Endothelial cell of umbilical vein (primary cell): ENCODE data around the gene TMC1. TPM values are rescaled to one million over a fixed set of nuclear protein-coding genes. Genes with fewer than 3 reads are reported as not detected.

Source experiments
- BruUV-seq: library from RNA; stranded (reverse); fragments of 400-500 nt; replicated peaks from 2 replicates; lab custom pipeline; 2021; lab: Mats Ljungman, UMichigan
- CTCF ChIA-PET: fragments of 300-600, 350-600 bp; sonication (Branson Sonifier 250); formaldehyde crosslinking; loops from one replicate; lab custom pipeline; 2021; ENCODE audit warnings: antibody characterized with exemption, inconsistent platforms; lab: Charles Lee
- POLR2A ChIA-PET: fragments of 300-600, 350-600 bp; sonication (Branson Sonifier 250); formaldehyde crosslinking; loops from one replicate; lab custom pipeline; 2021; ENCODE audit warnings: antibody characterized with exemption, inconsistent platforms; lab: Charles Lee
- DNase-seq: peaks from one replicate; pipeline ENCODE4 v3.0.0-alpha.2; 2011; ENCODE audit warnings: low read depth, low spot score
- FAIRE-seq: peaks from 2 replicates; lab custom pipeline; 2011; peaks lifted over from hg19 to GRCh38; lab: Jason Lieb, UNC
- H2AFZ ChIP-seq: 2 replicates; pipeline ENCODE4 v1.6.0; 2012; ENCODE audit warnings: low read depth, low read length, control low read depth, inconsistent platforms
- H3K27ac ChIP-seq: 2 replicates; pipeline ENCODE4 v1.5.1; 2011; ENCODE audit warnings: low read depth, mild to moderate bottlenecking, control low read depth, low read length, moderate library complexity; ENCODE audit not compliant: insufficient read depth
- H3K27me3 ChIP-seq, 2 experiments: 2 replicates each; pipeline versions ENCODE4 v1.6.0 to v1.6.1; 2011; ENCODE audit warnings: low read length in 2 of 2, mixed read lengths in 1 of 2; ENCODE audit not compliant: control insufficient read depth in 2 of 2, insufficient read depth in 2 of 2
- H3K36me3 ChIP-seq, 2 experiments: 2 replicates in 1 of 2; 3 replicates in 1 of 2; pipeline ENCODE4 v1.5.1; 2011; ENCODE audit warnings: low read length in 2 of 2, mild to moderate bottlenecking in 1 of 2, moderate library complexity in 1 of 2; ENCODE audit not compliant: control insufficient read depth in 2 of 2, insufficient read depth in 2 of 2; ENCODE audit errors: extremely low read depth in 1 of 2
- H3K4me1 ChIP-seq: 3 replicates; pipeline ENCODE4 v1.5.1; 2011; ENCODE audit warnings: mild to moderate bottlenecking, low read length; ENCODE audit not compliant: control insufficient read depth, insufficient read depth; ENCODE audit errors: extremely low read depth
- H3K4me2 ChIP-seq: 2 replicates; pipeline ENCODE4 v1.6.1; 2011; ENCODE audit warnings: low read length, control low read depth, mixed read lengths; ENCODE audit not compliant: insufficient read depth
- H3K4me3 ChIP-seq, 3 experiments: fragments of 200-600 bp in 1 of 3; sonication (generic), shearing (Covaris generic) in 1 of 3; replicated peaks in 1 of 3; 2 replicates each; pipeline ENCODE4 v1.5.1; 2011 to 2016; ENCODE audit warnings: control low read depth in 3 of 3, low read length in 3 of 3, mild to moderate bottlenecking in 2 of 3, inconsistent platforms in 1 of 3, low read depth in 1 of 3, moderate library complexity in 1 of 3; ENCODE audit not compliant: insufficient read depth in 1 of 3
- H3K79me2 ChIP-seq: 2 replicates; pipeline ENCODE4 v1.6.0; 2012; ENCODE audit warnings: low read length, inconsistent platforms; ENCODE audit not compliant: control insufficient read depth, insufficient read depth
- H3K9ac ChIP-seq: replicated peaks from 2 replicates; pipeline ENCODE3; 2011; ENCODE audit warnings: low read length, control low read depth; ENCODE audit not compliant: insufficient read depth; ENCODE audit errors: extremely low read depth
- H3K9me1 ChIP-seq: replicated peaks from 3 replicates; pipeline ENCODE4 v1.6.0; 2011; ENCODE audit warnings: mild to moderate bottlenecking, low read length; ENCODE audit not compliant: control insufficient read depth, insufficient read depth; ENCODE audit errors: extremely low read depth
- H3K9me3 ChIP-seq: replicated peaks from 2 replicates; pipeline ENCODE4 v1.5.1; 2012; ENCODE audit warnings: low read length, inconsistent platforms; ENCODE audit not compliant: control insufficient read depth, insufficient read depth
- H4K20me1 ChIP-seq: replicated peaks from 2 replicates; pipeline ENCODE3; 2011; ENCODE audit warnings: mild to moderate bottlenecking, low read length; ENCODE audit not compliant: control insufficient read depth, insufficient read depth; ENCODE audit errors: extremely low read depth
- EZH2 ChIP-seq: IDR thresholded peaks from 2 replicates; pipeline ENCODE4 v1.6.1; 2012; ENCODE audit warnings: borderline replicate concordance, low read depth, mild to moderate bottlenecking, moderate library complexity, low read length, inconsistent platforms; ENCODE audit not compliant: severe bottlenecking
- FOS ChIP-seq: IDR thresholded peaks from 2 replicates; pipeline ENCODE4 v1.6.1; 2011; ENCODE audit warnings: mild to moderate bottlenecking, low read length, moderate library complexity, borderline replicate concordance; ENCODE audit not compliant: insufficient read depth
- GATA2 ChIP-seq: IDR thresholded peaks from 2 replicates; pipeline ENCODE4 v1.7.0; 2011; ENCODE audit warnings: low read depth, mild to moderate bottlenecking, moderate library complexity, mixed read lengths, low read length; ENCODE audit not compliant: insufficient read length, insufficient read depth
- JUN ChIP-seq: IDR thresholded peaks from 2 replicates; pipeline ENCODE4 v1.6.1; 2011; ENCODE audit warnings: borderline replicate concordance, low read depth; ENCODE audit not compliant: insufficient read length, insufficient read depth
- MYC ChIP-seq: IDR thresholded peaks from one replicate; pipeline ENCODE4 v1.6.1; 2011; ENCODE audit warnings: mild to moderate bottlenecking, low read depth, low read length
- POLR2A ChIP-seq: IDR thresholded peaks from 2 replicates; pipeline ENCODE4 v1.6.1; 2012; ENCODE audit warnings: low read depth, mild to moderate bottlenecking, control low read depth, low read length
- POLR2AphosphoS5 ChIP-seq: IDR thresholded peaks from 2 replicates; pipeline ENCODE4 v1.6.1; 2012; ENCODE audit warnings: low read depth, mild to moderate bottlenecking, control low read depth, low read length, moderate library complexity; ENCODE audit not compliant: insufficient read depth
- dilution Hi-C: fragments of 300-500 bp; cut with MboI; formaldehyde crosslinking; loops from one replicate; pipeline ENCODE4 v1.15.0; 2019; ENCODE audit warnings: low sequenced_read_pairs; ENCODE audit not compliant: extremely low pct_ligation_motif_present
- intact Hi-C: fragments of 100-400 bp; cut with micrococcal nuclease; formaldehyde crosslinking; loops from one replicate; pipeline ENCODE4 v1.10.0; 2022
- polyA plus RNA-seq, 4 experiments: library from polyadenylated mRNA; depleted of rRNA in 3 of 4; stranded (reverse) in 3 of 4; unstranded in 1 of 4; fragments of >200 nt; gene quantifications; 2 replicates each; pipeline versions ENCODE4 v1.2.1 to v1.2.3, GENCODE V29; 2011 to 2012; ENCODE audit warnings: missing spikeins in 1 of 4
- total RNA-seq: library from RNA; stranded (reverse); gene quantifications from 2 replicates; pipeline ENCODE4 v1.2.3, GENCODE V29; 2021
- TF ChIP-seq, protein P1 (sequence below): IDR thresholded peaks from 2 replicates; pipeline ENCODE4 v1.6.1; 2011; ENCODE audit not compliant: insufficient read depth, insufficient read length
- TF ChIP-seq, protein P2 (sequence below), 2 donors: IDR thresholded peaks; 1 replicate in 1 of 2; 2 replicates in 1 of 2; pipeline ENCODE4 v1.5.1; 2011; ENCODE audit warnings: low read length in 2 of 2, mild to moderate bottlenecking in 2 of 2, moderate library complexity in 2 of 2, control low read depth in 1 of 2, inconsistent platforms in 1 of 2, low read depth in 1 of 2; ENCODE audit not compliant: insufficient read depth in 1 of 2; ENCODE audit errors: extremely low read depth in 1 of 2

The TMC1 gene
- total and polyA plus RNA-seq, 2 donors (not counting 3 experiments of a cell fraction or from before 2014, with no cell fraction given) = 1.5 TPM; not detected in 1

DNA sequence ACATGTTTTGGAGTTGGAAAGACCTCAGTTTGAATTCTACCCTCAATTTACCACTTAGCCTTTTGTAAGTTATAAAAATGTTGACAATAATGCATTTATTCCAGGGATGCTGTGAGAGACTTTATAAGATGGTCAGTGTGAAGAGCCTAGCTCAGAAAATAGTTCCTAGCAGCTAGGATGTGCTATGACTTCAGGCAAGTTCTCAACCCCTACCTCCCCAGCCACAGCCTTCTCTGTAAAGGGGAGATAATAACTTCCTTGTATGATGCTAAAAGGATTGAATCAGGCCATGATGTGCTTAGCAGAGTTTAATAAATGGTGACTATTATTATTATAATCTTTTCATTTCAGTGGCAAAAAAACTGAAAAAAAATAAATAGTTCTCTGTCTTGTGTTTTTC lies 353.8 kb downstream of the TMC1 start:
- Histone ChIP-seq H3K4me3 (no peak overlapping the region), H3K36me3 (no peaks in the 10 kb centered on the region), H3K4me2 (no peak overlapping the region), H3K27ac (no peak overlapping the region), H3K9me3 (no peaks in the 10 kb centered on the region), H2AFZ (no peak overlapping the region), H4K20me1 (no peaks in the 10 kb centered on the region), H3K79me2 (no peaks in the 10 kb centered on the region), H3K9ac (no peak overlapping the region), H3K9me1 (no peaks in the 10 kb centered on the region), H3K27me3 (no peaks in the 10 kb centered on the region), H3K4me1 (peaks cover 5% of the 10 kb centered on the region)
- BruUV-seq = no TSS peak
- ChIA-PET POLR2A (no interaction called here), CTCF (interaction anchor here (6.0 kb wide), 1 partner anchor 147 kb away, joined by 201 read pairs; no protein-coding TSS in a partner anchor)
- no peak for DNase-seq
- dilution Hi-C loops (no loop called here), intact Hi-C loops (loop anchor here (10.0 kb wide), 1 partner anchor 50 kb away; no protein-coding TSS in a partner anchor)
- FAIRE-seq = no peak
- TF ChIP-seq FOS (no peak), POLR2A (no peak), MYC (no peak), EZH2 (no peak), JUN (no peak), GATA2 (no peak), POLR2AphosphoS5 (no peak)
- TF ChIP-seq, protein P1, sequence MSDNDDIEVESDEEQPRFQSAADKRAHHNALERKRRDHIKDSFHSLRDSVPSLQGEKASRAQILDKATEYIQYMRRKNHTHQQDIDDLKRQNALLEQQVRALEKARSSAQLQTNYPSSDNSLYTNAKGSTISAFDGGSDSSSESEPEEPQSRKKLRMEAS = no peak
- TF ChIP-seq, protein P2, sequence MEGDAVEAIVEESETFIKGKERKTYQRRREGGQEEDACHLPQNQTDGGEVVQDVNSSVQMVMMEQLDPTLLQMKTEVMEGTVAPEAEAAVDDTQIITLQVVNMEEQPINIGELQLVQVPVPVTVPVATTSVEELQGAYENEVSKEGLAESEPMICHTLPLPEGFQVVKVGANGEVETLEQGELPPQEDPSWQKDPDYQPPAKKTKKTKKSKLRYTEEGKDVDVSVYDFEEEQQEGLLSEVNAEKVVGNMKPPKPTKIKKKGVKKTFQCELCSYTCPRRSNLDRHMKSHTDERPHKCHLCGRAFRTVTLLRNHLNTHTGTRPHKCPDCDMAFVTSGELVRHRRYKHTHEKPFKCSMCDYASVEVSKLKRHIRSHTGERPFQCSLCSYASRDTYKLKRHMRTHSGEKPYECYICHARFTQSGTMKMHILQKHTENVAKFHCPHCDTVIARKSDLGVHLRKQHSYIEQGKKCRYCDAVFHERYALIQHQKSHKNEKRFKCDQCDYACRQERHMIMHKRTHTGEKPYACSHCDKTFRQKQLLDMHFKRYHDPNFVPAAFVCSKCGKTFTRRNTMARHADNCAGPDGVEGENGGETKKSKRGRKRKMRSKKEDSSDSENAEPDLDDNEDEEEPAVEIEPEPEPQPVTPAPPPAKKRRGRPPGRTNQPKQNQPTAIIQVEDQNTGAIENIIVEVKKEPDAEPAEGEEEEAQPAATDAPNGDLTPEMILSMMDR (IDR thresholded peaks at IDR 0.05; ENCODE audit: extremely low read depth in 1 of 2, insufficient read depth in 1 of 2, low read depth in 1 of 2, low read length in 2 of 2) = no peak
